ENCODE results near the gene TIMM10B. TPM values are rescaled to one million over a fixed set of nuclear protein-coding genes. Genes with fewer than 3 reads are reported as not detected.
"Not testable (repeated sequence)": the region's sequence is repeated elsewhere in the genome, so short reads cannot be mapped to it uniquely, and the experiment has no call there.

The TIMM10B gene
- total and polyA plus RNA-seq, 2 of the 13 experiments (the other 11 are each of a cell fraction or from before 2014, with no cell fraction given): 34.9 to 39.5 TPM

GRCh38 chr11:6520265-6520664, 39.0 kb downstream of the TIMM10B start (continued):
- TF ChIP-seq HMGXB3 (CRISPR knock-in tag; IDR thresholded peaks at IDR 0.05; ENCODE audit: borderline replicate concordance) (no peak), ATF1 (CRISPR knock-in tag; IDR thresholded peaks at IDR 0.05) (no peak), CEBPB (IDR thresholded peaks at IDR 0.05; ENCODE audit: borderline replicate concordance, low read depth, low read length) (no peak)

- H3K4me2 ChIP-seq (ENCODE audit: low read depth, low read length); H4K20me1 ChIP-seq (ENCODE audit: insufficient read depth, low read length); ATAC-seq; H3K4me1 ChIP-seq (ENCODE audit: insufficient read depth, low read length); H3K36me3 ChIP-seq (replicated peaks in 1 of 2; ENCODE audit: control insufficient read depth in 1 of 2, insufficient read depth in 2 of 2, low read length in 2 of 2); H3K27me3 ChIP-seq (ENCODE audit: control insufficient read depth in 1 of 2, insufficient read depth in 2 of 2, low read length in 2 of 2); H3K79me2 ChIP-seq (ENCODE audit: insufficient read depth, low read length); DNase-seq (ENCODE audit: low spot score); H2AFZ ChIP-seq (ENCODE audit: low read length); BruUV-seq (replicated peaks); H3K4me3 ChIP-seq (replicated peaks in 1 of 3; ENCODE audit: insufficient read depth in 1 of 3, low read depth in 2 of 3, low read length in 3 of 3); H3K9me3 ChIP-seq (ENCODE audit: low read length); POLR2A ChIA-PET; FAIRE-seq; CTCF ChIA-PET (ENCODE audit: low intra/inter-chr PET ratio, low total read pairs); in situ Hi-C loops (cut with HindIII; ENCODE audit: extremely low pct_ligation_motif_present, low pct_unique_long_range_greater_than_20kb); H3K27ac ChIP-seq (ENCODE audit: extremely low read length, insufficient read depth, low read length); intact Hi-C loops (cut with micrococcal nuclease; ENCODE audit: unreplicated experiment); H3K9ac ChIP-seq (ENCODE audit: insufficient read depth, low read depth, low read length): not testable (repeated sequence)
- 93% methylated on average over 3 of the region's 3 CpGs for WGBS (ENCODE audit: low lambda C conversion rate)
Observed at GRCh38 chr11:6521946-6522345, 40.6 kb downstream of the TIMM10B start.
